GM12878 (cell line): Measurements from ENCODE around the gene ASB8. TPM values are rescaled to one million over a fixed set of nuclear protein-coding genes. Genes with fewer than 3 reads are reported as not detected.

Source experiments
- ATAC-seq: fragments of 200-7000 bp; cut with Tn5 transposase; 3 replicates; pipeline ENCODE4 v1.9.1; 2020; ENCODE audit warnings: mild to moderate bottlenecking, moderate library complexity
- BruUV-seq: library from RNA; stranded (reverse); fragments of 400-500 nt; replicated peaks from 2 replicates; lab custom pipeline; 2021; lab: Mats Ljungman, UMichigan
- CTCF ChIA-PET: fragments of 300-600 bp; sonication (Branson Sonifier 250); formaldehyde crosslinking; extraction: SDS; loops from one replicate; lab custom pipeline; 2021; ENCODE audit warnings: inconsistent platforms; lab: Yijun Ruan, JAX
- POLR2A ChIA-PET: fragments of 350-600 bp; formaldehyde crosslinking; extraction: SDS; loops from one replicate; lab custom pipeline; 2021; ENCODE audit warnings: inconsistent platforms; lab: Charles Lee
- RAD21 ChIA-PET: fragments of 300-600 bp; sonication (Branson Sonifier 250); formaldehyde crosslinking; loops from one replicate; lab custom pipeline; 2023; ENCODE audit warnings: antibody characterized with exemption; ENCODE audit not compliant: unreplicated experiment; lab: Charles Lee
- SMC1A ChIA-PET: fragments of 300-600 bp; sonication (Branson Sonifier 250); formaldehyde crosslinking; loops from one replicate; lab custom pipeline; 2023; ENCODE audit not compliant: unreplicated experiment, uncharacterized antibody; lab: Charles Lee
- DNase-seq: peaks from one replicate; pipeline ENCODE4 v3.0.0-alpha.2; 2011; ENCODE audit warnings: low read depth, low spot score
- FAIRE-seq: peaks from 3 replicates; lab custom pipeline; 2011; peaks lifted over from hg19 to GRCh38; lab: Jason Lieb, UNC
- H2AFZ ChIP-seq: 2 replicates; pipeline ENCODE4 v1.6.0; 2011; ENCODE audit warnings: low read depth, low read length, control low read depth; ENCODE audit not compliant: control insufficient read depth
- H3K27ac ChIP-seq: 2 replicates; pipeline ENCODE4 v1.5.1; 2011; ENCODE audit warnings: control low read depth; ENCODE audit not compliant: control insufficient read depth, insufficient read depth
- H3K27me3 ChIP-seq, 2 experiments: replicated peaks in 1 of 2; 2 replicates each; pipeline versions ENCODE4 v1.6.0 to v1.6.1; 2011; ENCODE audit warnings: low read length in 1 of 2; ENCODE audit not compliant: control insufficient read depth in 2 of 2, insufficient read depth in 2 of 2
- H3K36me3 ChIP-seq, 2 experiments: 2 replicates each; pipeline ENCODE4 v1.5.1; 2011; ENCODE audit warnings: low read length in 1 of 2; ENCODE audit not compliant: control insufficient read depth in 2 of 2, insufficient read depth in 2 of 2
- H3K4me1 ChIP-seq: 2 replicates; pipeline ENCODE4 v1.6.1; 2011; ENCODE audit warnings: mild to moderate bottlenecking, low read length, moderate library complexity, mixed read lengths; ENCODE audit not compliant: control insufficient read depth, insufficient read depth
- H3K4me2 ChIP-seq: 2 replicates; pipeline ENCODE4 v1.6.0; 2011; ENCODE audit warnings: control low read depth; ENCODE audit not compliant: control insufficient read depth, insufficient read depth
- H3K4me3 ChIP-seq: fragments of 200-600 bp; sonication (generic); 2 replicates; pipeline ENCODE4 v1.5.1; 2016
- H3K79me2 ChIP-seq: 2 replicates; pipeline ENCODE4 v1.6.0; 2011; ENCODE audit warnings: low read length; ENCODE audit not compliant: control insufficient read depth, insufficient read depth
- H3K9ac ChIP-seq: 2 replicates; pipeline ENCODE4 v1.8.0; 2011; ENCODE audit warnings: low read length, control low read depth, mixed read lengths; ENCODE audit not compliant: control insufficient read depth, insufficient read depth
- H3K9me3 ChIP-seq: replicated peaks from 3 replicates; pipeline ENCODE4 v1.5.1; 2011; ENCODE audit warnings: mild to moderate bottlenecking, low read length; ENCODE audit not compliant: control insufficient read depth, insufficient read depth
- H4K20me1 ChIP-seq: 2 replicates; pipeline ENCODE4 v1.6.0; 2011; ENCODE audit not compliant: control insufficient read depth, insufficient read depth
- ATF2 ChIP-seq: IDR thresholded peaks from 2 replicates; pipeline ENCODE4 v1.6.1; 2012; ENCODE audit warnings: low read length, inconsistent platforms
- BHLHE40 ChIP-seq, 2 experiments: fragments of 450-650 bp in 1 of 2; IDR thresholded peaks; 2 replicates each; pipeline ENCODE4 v1.6.1; 2011 to 2017; ENCODE audit warnings: low read depth in 2 of 2, borderline replicate concordance in 1 of 2, improper control_type of control experiment in 1 of 2, low read length in 1 of 2, mild to moderate bottlenecking in 1 of 2
- EGR1 ChIP-seq, 2 experiments: IDR thresholded peaks; 1 replicate in 1 of 2; 2 replicates in 1 of 2; pipeline ENCODE4 v1.6.1; 2011 to 2012; ENCODE audit warnings: low read depth in 2 of 2, low read length in 2 of 2, borderline replicate concordance in 1 of 2, mild to moderate bottlenecking in 1 of 2, moderate library complexity in 1 of 2
- IKZF1 ChIP-seq: fragments of 450-650 bp; conservative IDR thresholded peaks from 2 replicates; pipeline ENCODE4 v1.6.1; 2017; ENCODE audit warnings: antibody characterized with exemption, mild to moderate bottlenecking
- IRF4 ChIP-seq: IDR thresholded peaks from 2 replicates; pipeline ENCODE4 v1.6.1; 2011; ENCODE audit warnings: low read depth, low read length
- RCOR1 ChIP-seq: conservative IDR thresholded peaks from 2 replicates; pipeline ENCODE4 v1.6.1; 2012; ENCODE audit warnings: low read depth, low read length, improper control_type of control experiment
- SMARCA5 ChIP-seq: fragments of 450-650 bp; IDR thresholded peaks from 2 replicates; pipeline ENCODE4 v1.6.1; 2017; ENCODE audit warnings: mild to moderate bottlenecking
- SPI1 ChIP-seq: IDR thresholded peaks from 2 replicates; pipeline ENCODE4 v1.6.1; 2011; ENCODE audit warnings: low read depth, mild to moderate bottlenecking, low read length, moderate library complexity, borderline replicate concordance; ENCODE audit not compliant: insufficient read depth
- SUZ12 ChIP-seq: fragments of 200-600 bp; sonication (generic); IDR thresholded peaks from one replicate; pipeline ENCODE4 v1.6.1; 2018; ENCODE audit warnings: antibody characterized with exemption, mild to moderate bottlenecking; ENCODE audit not compliant: unreplicated experiment
- TAF1 ChIP-seq: IDR thresholded peaks from 2 replicates; pipeline ENCODE4 v1.6.1; 2011; ENCODE audit warnings: mild to moderate bottlenecking, low read depth, low read length, borderline replicate concordance
- ZSCAN29 ChIP-seq: fragments of 450-650 bp; IDR thresholded peaks from 2 replicates; pipeline ENCODE4 v1.6.1; 2017; ENCODE audit warnings: mild to moderate bottlenecking, moderate library complexity
- WGBS: methylation state at CpG from one replicate; pipeline ENCODE4 v1.1.6; 2016; ENCODE audit warnings: low lambda C conversion rate; ENCODE audit not compliant: insufficient replicate concordance, insufficient coverage; ENCODE audit errors: missing lambda C conversion rate; 5-methylcytosine and 5-hydroxymethylcytosine counted together
- in situ Hi-C: fragments of 300-500 bp; cut with MboI; formaldehyde crosslinking; loops from 9 replicates; pipeline ENCODE4 v1.14.3; 2018; ENCODE audit warnings: mixed read lengths
- intact Hi-C: fragments of 100-400 bp; cut with micrococcal nuclease; formaldehyde crosslinking; loops from one replicate; pipeline ENCODE4 v1.14.2; 2022; ENCODE audit not compliant: unreplicated experiment
- polyA plus RNA-seq, 11 experiments: library from polyadenylated mRNA; depleted of rRNA in 4 of 11; unstranded in 6 of 11; stranded (reverse) in 5 of 11; fragments of >200 nt; fragmentation: Nextera tagmentation in 4 of 11; fragmentation: Illumina TruSeq in 1 of 11; extraction: Ambion mirVana in 4 of 11; extraction: Trizol in 1 of 11; gene quantifications; 1 replicate in 1 of 11; 2 replicates in 10 of 11; pipeline versions ENCODE4 v1.2.1 to v1.2.3, GENCODE V29; 2011 to 2016; ENCODE audit warnings: inconsistent platforms in 2 of 11, missing spikeins in 2 of 11, low read depth in 1 of 11
- total RNA-seq, 4 experiments: library from RNA; depleted of rRNA in 3 of 4; stranded (reverse); fragments of >200 nt in 3 of 4; fragmentation: Illumina TruSeq in 1 of 4; extraction: Trizol in 1 of 4; gene quantifications; 2 replicates each; pipeline versions ENCODE4 v1.2.1 to v1.2.3, GENCODE V29; 2013 to 2021

The ASB8 gene
- total and polyA plus RNA-seq, 10 of the 15 experiments (the other 5 are each of a cell fraction or from before 2014, with no cell fraction given): 23.7 to 48.0 (median 29.1) TPM

- no TSS peak for BruUV-seq
- peaks cover 23% of the 10 kb centered on the region for H3K79me2 ChIP-seq
- no peaks in the 10 kb centered on the region for H3K27me3 ChIP-seq
- DNase-seq (no peak), ATAC-seq (no peak), FAIRE-seq (no peak)
- in situ Hi-C loops (no loop called here), intact Hi-C loops (no loop called here)
- CTCF ChIA-PET: interaction anchor here (1.1 to 3.5 kb wide), 3 partner anchors 14 to 217 kb away, joined by 3 to 19 read pairs (median 18); no protein-coding TSS in a partner anchor
- RAD21 ChIA-PET: interaction anchor here (0.5 kb wide), 1 partner anchor 465 kb away, joined by 3 read pairs; no protein-coding TSS in a partner anchor
- SMC1A ChIA-PET: interaction anchor here (0.9 to 1.7 kb wide), 2 partner anchors 14 to 16 kb away, joined by 3 to 6 read pairs; no protein-coding TSS in a partner anchor
- H3K4me2 ChIP-seq: no peak overlapping the region; the same call in 1 of the 2 replicates
- POLR2A ChIA-PET: no interaction called here
- H4K20me1 ChIP-seq: no peaks in the 10 kb centered on the region
- 98% methylated on average over 2 of the region's 2 CpGs for WGBS
- no peaks in the 10 kb centered on the region for H3K9me3 ChIP-seq
- H3K4me1 ChIP-seq: peaks cover 6% of the 10 kb centered on the region
- H3K36me3 ChIP-seq: peaks cover 1 to 21% of the 10 kb centered on the region in 2 experiments
- H3K9ac ChIP-seq: no peak overlapping the region
- TF ChIP-seq IRF4 (no peak), TAF1 (no peak), SMARCA5 (no peak)
- no peak overlapping the region for H3K27ac ChIP-seq
- H2AFZ ChIP-seq: no peak overlapping the region
- H3K4me3 ChIP-seq: no peak overlapping the region
Measured at GRCh38 chr12:48122065-48122834, 35.1 kb downstream of the ASB8 start.

- Histone ChIP-seq H4K20me1 (no peaks in the 10 kb centered on the region), H3K79me2 (peaks cover 23% of the 10 kb centered on the region), H3K4me2 (no peak overlapping the region), H3K36me3 (peaks cover 1 to 15% of the 10 kb centered on the region in 2 experiments), H2AFZ (no peak overlapping the region), H3K27me3 (no peaks in the 10 kb centered on the region), H3K4me1 (peaks cover 6% of the 10 kb centered on the region), H3K4me3 (no peak overlapping the region; the same call in 1 of the 2 replicates), H3K27ac (no peak overlapping the region), H3K9ac (no peak overlapping the region), H3K9me3 (no peaks in the 10 kb centered on the region)
- intact Hi-C loops (no loop called here), in situ Hi-C loops (no loop called here)
- 100% methylated on average over 1 of the region's 1 CpG for WGBS
- DNase-seq (no peak), ATAC-seq (no peak), FAIRE-seq (no peak)
- ChIA-PET SMC1A (interaction anchor here (1.0 to 3.4 kb wide), 3 partner anchors 15 to 21 kb away, joined by 3 to 27 read pairs (median 6); partner anchors contain the start of gene SENP1), CTCF (interaction anchor here (3.4 to 3.5 kb wide), 2 partner anchors 14 to 18 kb away, joined by 18 to 19 read pairs; no protein-coding TSS in a partner anchor), RAD21 (interaction anchor here (0.5 kb wide), 1 partner anchor 466 kb away, joined by 3 read pairs; no protein-coding TSS in a partner anchor), POLR2A (no interaction called here)
- no TSS peak for BruUV-seq
- no peak for TF ChIP-seq BHLHE40 (IDR thresholded peaks at IDR 0.05; ENCODE audit: borderline replicate concordance in 1 of 2, low read depth in 2 of 2, low read length in 1 of 2)
- no peak for TF ChIP-seq SPI1
- no peak for TF ChIP-seq EGR1 (IDR thresholded peaks at IDR 0.05; ENCODE audit: borderline replicate concordance in 1 of 2, low read depth in 2 of 2, low read length in 2 of 2)
- no peak for TF ChIP-seq ATF2
- TF ChIP-seq ZSCAN29: no peak
- no peak for TF ChIP-seq IKZF1
- TF ChIP-seq RCOR1: no peak
- no peak for TF ChIP-seq SUZ12
Measured at GRCh38 chr12:48121522-48121921, 35.8 kb downstream of the ASB8 start.
